C4-2B (cell line): ENCODE results near the gene GPC5.

Experiments used
- ZFX ChIP-seq: fragments of 450-650 bp; IDR thresholded peaks from 2 replicates; pipeline ENCODE4 v1.6.1; 2017
- TF ChIP-seq, protein P1 (sequence below): fragments of 450-650 bp; conservative IDR thresholded peaks from 2 replicates; pipeline ENCODE4 v1.5.1; 2017; ENCODE audit warnings: mild to moderate bottlenecking

DNA sequence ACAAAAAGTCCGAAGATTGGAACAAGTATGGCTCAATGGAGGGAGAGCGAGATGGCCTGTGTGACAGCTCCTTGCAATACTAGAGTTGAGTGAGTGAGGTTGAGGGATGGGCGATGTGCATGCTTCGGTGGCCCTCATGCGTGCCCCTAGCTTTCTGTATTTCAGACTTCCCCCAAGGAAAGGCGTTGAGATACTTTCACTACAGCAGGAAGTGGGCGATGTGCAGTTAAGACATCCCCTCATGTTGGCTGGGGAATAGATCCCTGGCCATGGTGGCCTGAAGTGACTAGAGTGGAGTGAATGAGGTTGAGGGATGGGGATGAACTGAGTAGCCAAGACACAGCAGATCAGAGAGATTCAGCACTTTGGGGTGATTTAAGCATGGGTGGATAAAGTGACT lies 1194.3 kb downstream of the GPC5 start:
- TF ChIP-seq, protein P1, sequence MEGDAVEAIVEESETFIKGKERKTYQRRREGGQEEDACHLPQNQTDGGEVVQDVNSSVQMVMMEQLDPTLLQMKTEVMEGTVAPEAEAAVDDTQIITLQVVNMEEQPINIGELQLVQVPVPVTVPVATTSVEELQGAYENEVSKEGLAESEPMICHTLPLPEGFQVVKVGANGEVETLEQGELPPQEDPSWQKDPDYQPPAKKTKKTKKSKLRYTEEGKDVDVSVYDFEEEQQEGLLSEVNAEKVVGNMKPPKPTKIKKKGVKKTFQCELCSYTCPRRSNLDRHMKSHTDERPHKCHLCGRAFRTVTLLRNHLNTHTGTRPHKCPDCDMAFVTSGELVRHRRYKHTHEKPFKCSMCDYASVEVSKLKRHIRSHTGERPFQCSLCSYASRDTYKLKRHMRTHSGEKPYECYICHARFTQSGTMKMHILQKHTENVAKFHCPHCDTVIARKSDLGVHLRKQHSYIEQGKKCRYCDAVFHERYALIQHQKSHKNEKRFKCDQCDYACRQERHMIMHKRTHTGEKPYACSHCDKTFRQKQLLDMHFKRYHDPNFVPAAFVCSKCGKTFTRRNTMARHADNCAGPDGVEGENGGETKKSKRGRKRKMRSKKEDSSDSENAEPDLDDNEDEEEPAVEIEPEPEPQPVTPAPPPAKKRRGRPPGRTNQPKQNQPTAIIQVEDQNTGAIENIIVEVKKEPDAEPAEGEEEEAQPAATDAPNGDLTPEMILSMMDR: no peak
- no peak for TF ChIP-seq ZFX
